Measurements from ENCODE around the gene GABPA. TPM values are rescaled to one million over a fixed set of nuclear protein-coding genes. Genes with fewer than 3 reads are reported as not detected.

GABPA gene
- 4.9 to 8.1 TPM (median 6.4 TPM) in 5 replicates for total RNA-seq (2022; extraction: Qiagen RNA extraction)

GRCh38 chr21:25734904-25735645 is at the start of gene GABPA, which contains the start of gene ATP5PF:
TSS of gene GABPA (plus strand) at chr21:25734972. CDS start at chr21:25741599, 6,627 bp downstream.
TSS of gene ATP5PF (minus strand) at chr21:25734904. CDS start at chr21:25729794, 5,110 bp downstream.

Other genes starting within 250 kb of the GABPA start
- gene MRPL39, start 127.5 kb upstream of the GABPA start, total RNA-seq (2022; extraction: Qiagen RNA extraction): 33.2 to 42.9 TPM (median 35.1 TPM) in 5 replicates
- gene JAM2, start 95.7 kb upstream of the GABPA start, total RNA-seq (2022; extraction: Qiagen RNA extraction): 0.03 to 0.08 TPM (median 0.06 TPM) in 3 of 5 replicates, not detected in the others
- 207 to 267 TPM (median 228 TPM) in 5 replicates for gene ATP5PF, start 68 bp upstream of the GABPA start, total RNA-seq (2022; extraction: Qiagen RNA extraction)

All from A549 treated with dexamethasone at 1 μM for 4 hours (cell line).